Stomach (tissue), 9 donors: ENCODE data around the gene GLIPR2. TPM values are rescaled to one million over a fixed set of nuclear protein-coding genes. Genes with fewer than 3 reads are reported as not detected.
"Not testable (repeated sequence)": the region's sequence is repeated elsewhere in the genome, so short reads cannot be mapped to it uniquely, and the experiment has no call there.

Experiments used
- DNase-seq, 2 donors: peaks; one replicate each; pipeline versions ENCODE4 v3.0.0 to v3.0.0-alpha.2; 2013 to 2019
- H3K27ac ChIP-seq, 5 donors: fragments of 200-600 bp in 4 of 5; sonication (generic) in 4 of 5; one replicate each; pipeline ENCODE4 v1.5.1; 2013 to 2019; ENCODE audit warnings: mild to moderate bottlenecking in 1 of 5, moderate library complexity in 1 of 5
- H3K27me3 ChIP-seq, 3 donors: fragments of 200-600 bp; sonication (generic); one replicate each; pipeline ENCODE4 v1.5.1; 2017 to 2019; ENCODE audit warnings: mixed run types in 1 of 3
- H3K36me3 ChIP-seq, 4 donors: fragments of 200-600 bp; sonication (generic); 1 replicate in 3 of 4; 2 replicates in 1 of 4; pipeline ENCODE4 v1.5.1; 2016 to 2019
- H3K4me1 ChIP-seq, 4 donors: fragments of 200-600 bp; sonication (generic); one replicate each; pipeline ENCODE4 v1.5.1; 2016 to 2019
- H3K4me3 ChIP-seq, 4 donors: fragments of 200-600 bp; sonication (generic) in 3 of 4; one replicate each; pipeline ENCODE4 v1.5.1; 2016 to 2019; ENCODE audit warnings: mild to moderate bottlenecking in 1 of 4
- H3K9me3 ChIP-seq, 4 donors: fragments of 200-600 bp; sonication (generic); one replicate each; pipeline ENCODE4 v1.5.1; 2016 to 2019
- CTCF ChIP-seq, 7 experiments: fragments of 450-650 bp in 4 of 7; fragments of 200-600 bp in 3 of 7; sonication (generic) in 3 of 7; IDR thresholded peaks; one replicate each; pipeline ENCODE4 v1.5.1; 2016 to 2019; ENCODE audit warnings: antibody characterized with exemption in 7 of 7, control low read depth in 2 of 7, mild to moderate bottlenecking in 1 of 7
- EP300 ChIP-seq: sonication (generic); formaldehyde crosslinking; IDR thresholded peaks from one replicate; pipeline ENCODE4 v1.6.1; 2017; ENCODE audit warnings: antibody characterized with exemption
- POLR2A ChIP-seq, 4 donors: fragments of 450-650 bp; IDR thresholded peaks; one replicate each; pipeline ENCODE4 v1.6.1; 2016; ENCODE audit warnings: antibody characterized with exemption in 4 of 4, control low read depth in 2 of 4, mild to moderate bottlenecking in 1 of 4, moderate library complexity in 1 of 4
- POLR2AphosphoS5 ChIP-seq, 3 donors: sonication (generic); formaldehyde crosslinking; IDR thresholded peaks; one replicate each; pipeline ENCODE4 v1.6.1; 2016; ENCODE audit warnings: antibody characterized with exemption in 3 of 3
- WGBS, 5 donors: extraction: QIAGEN DNeasy Blood & Tissue Kit in 3 of 5; methylation state at CpG; one replicate each; pipeline versions ENCODE4 v1.1.5 to v1.1.7; 2013 to 2018; 5-methylcytosine and 5-hydroxymethylcytosine counted together
- intact Hi-C: fragments of 100-400 bp; cut with DNase I; formaldehyde crosslinking; loops from one replicate; pipeline ENCODE4 v1.15.1; 2023; ENCODE audit warnings: low total_unique reads
- polyA plus RNA-seq, 3 donors: library from polyadenylated mRNA; stranded (reverse); fragments of 200-250 nt; gene quantifications; one replicate each; pipeline ENCODE4 v1.2.3, GENCODE V29; 2013
- total RNA-seq, 5 donors: library from RNA; depleted of rRNA; stranded (reverse); fragments of >200 nt; gene quantifications; one replicate each; pipeline versions ENCODE4 v1.1.0 to v1.2.3, GENCODE V29; 2014 to 2016
- donor health status: healthy with polysubstance abuse.
- donor health status: Bipolar disorder and iron deficiency.
- donor health status: healthy.

Gene GLIPR2
- total and polyA plus RNA-seq, 8 donors: 3.5 to 40.6 (median 32.8) TPM

GRCh38 chr9:36126016-36126730 lies 10.4 kb upstream of the GLIPR2 start:
- no peak for DNase-seq
- H3K27me3 ChIP-seq: no peaks in the 10 kb centered on the region
- H3K9me3 ChIP-seq: no peaks in the 10 kb centered on the region
- H3K4me3 ChIP-seq: no peak overlapping the region
- WGBS, 5 donors: 56 to 74% (median 60%) methylated on average over 7 of the region's 7 CpGs
- peaks cover 0 to 27% (median 15%) of the 10 kb centered on the region in 4 donors for H3K36me3 ChIP-seq
- peaks cover 0 to 13% (median 0%) of the 10 kb centered on the region in 4 donors for H3K4me1 ChIP-seq
- no peak for TF ChIP-seq CTCF (IDR thresholded peaks at IDR 0.05)
- no peak for TF ChIP-seq EP300
- no peak for TF ChIP-seq POLR2A (IDR thresholded peaks at IDR 0.05)
- no peak overlapping the region for H3K27ac ChIP-seq
- intact Hi-C loops: no loop called here

GRCh38 chr9:36127652-36128244 lies 8.8 kb upstream of the GLIPR2 start:
- 67 to 82% (median 72%) methylated on average over 5 of the region's 5 CpGs for WGBS, 5 donors
- intact Hi-C loops: no loop called here
- TF ChIP-seq POLR2AphosphoS5 (IDR thresholded peaks at IDR 0.05) (no peak), CTCF (IDR thresholded peaks at IDR 0.05) (no peak), POLR2A (IDR thresholded peaks at IDR 0.05) (no peak), EP300 (no peak)
- Histone ChIP-seq H3K4me1 (peaks cover 0 to 13% (median 0%) of the 10 kb centered on the region in 4 donors), H3K4me3 (no peak overlapping the region), H3K9me3 (no peaks in the 10 kb centered on the region), H3K27me3 (no peaks in the 10 kb centered on the region), H3K36me3 (peaks cover 0 to 11% (median 3%) of the 10 kb centered on the region in 4 donors), H3K27ac (peak overlapping the region in 1 of 5 donors; percentile 56)
- DNase-seq: no peak

- 66 to 77% (median 71%) methylated on average over 7 to 8 of the region's 8 CpGs for WGBS, 5 donors
- H3K36me3 ChIP-seq: peaks cover 0 to 5% (median 2%) of the 10 kb centered on the region in 4 donors
- H3K9me3 ChIP-seq: no peaks in the 10 kb centered on the region
- no peak for DNase-seq
- intact Hi-C loops: no loop called here
- TF ChIP-seq POLR2AphosphoS5 (IDR thresholded peaks at IDR 0.05) (no peak), POLR2A (IDR thresholded peaks at IDR 0.05) (no peak), EP300 (no peak), CTCF (IDR thresholded peaks at IDR 0.05) (no peak)
- no peaks in the 10 kb centered on the region for H3K27me3 ChIP-seq
- H3K4me1 ChIP-seq: peaks cover 0 to 13% (median 0%) of the 10 kb centered on the region in 4 donors
- peak overlapping the region in 1 of 5 donors; percentile 56 for H3K27ac ChIP-seq
- H3K4me3 ChIP-seq: no peak overlapping the region
Observed at GRCh38 chr9:36128349-36128748, 8.2 kb upstream of the GLIPR2 start.

- TF ChIP-seq CTCF (IDR thresholded peaks at IDR 0.05): no peak
- no peak for TF ChIP-seq POLR2AphosphoS5 (IDR thresholded peaks at IDR 0.05)
- TF ChIP-seq EP300: no peak
- no peak for TF ChIP-seq POLR2A (IDR thresholded peaks at IDR 0.05)
Observed at GRCh38 chr9:36129139-36129538, 7.4 kb upstream of the GLIPR2 start.

GRCh38 chr9:36131666-36132065 lies 4.9 kb upstream of the GLIPR2 start:
- H3K4me3 ChIP-seq, H3K9me3 ChIP-seq, H3K36me3 ChIP-seq, H3K27me3 ChIP-seq, DNase-seq, intact Hi-C loops: not testable (repeated sequence)
- 84 to 93% (median 89%) methylated on average over 7 of the region's 7 CpGs for WGBS, 5 donors
- peaks cover 8 to 25% (median 10%) of the 10 kb centered on the region in 4 donors for H3K4me1 ChIP-seq
- peak overlapping the region in 1 of 5 donors; percentile 50 for H3K27ac ChIP-seq

More at GRCh38 chr9:36129139-36129538, 7.4 kb upstream of the GLIPR2 start:
- intact Hi-C loops: no loop called here
- WGBS, 5 donors: 88 to 94% (median 93%) methylated on average over 12 of the region's 12 CpGs
- Histone ChIP-seq H3K4me3 (no peak overlapping the region), H3K27me3 (no peaks in the 10 kb centered on the region), H3K27ac (no peak overlapping the region), H3K4me1 (peaks cover 0 to 13% (median 0%) of the 10 kb centered on the region in 4 donors), H3K9me3 (no peaks in the 10 kb centered on the region), H3K36me3 (peaks cover 0 to 3% (median 0%) of the 10 kb centered on the region in 4 donors)
- DNase-seq: no peak
